BLaER1 (cell line): ENCODE measurements around the gene HSBP1L1.
A peak's percentile ranks its signal among the peaks of the same experiment; 100 is the strongest.

Experiments
- H3K27ac ChIP-seq: shearing (Covaris generic); formaldehyde crosslinking; 2 replicates; pipeline ENCODE4 v1.8.1; 2022
- H3K27me3 ChIP-seq: shearing (Covaris generic); formaldehyde crosslinking; 2 replicates; pipeline ENCODE4 v1.8.1; 2022
- H3K36me3 ChIP-seq: shearing (Covaris generic); formaldehyde crosslinking; 2 replicates; pipeline ENCODE4 v1.8.1; 2022
- H3K4me1 ChIP-seq: shearing (Covaris generic); formaldehyde crosslinking; 2 replicates; pipeline ENCODE4 v1.8.1; 2022
- H3K4me2 ChIP-seq: shearing (Covaris generic); formaldehyde crosslinking; 2 replicates; pipeline ENCODE4 v1.8.1; 2022
- H3K4me3 ChIP-seq: shearing (Covaris generic); formaldehyde crosslinking; 2 replicates; pipeline ENCODE4 v1.8.1; 2022
- H3K9ac ChIP-seq: shearing (Covaris generic); formaldehyde crosslinking; 2 replicates; pipeline ENCODE4 v1.8.1; 2022
- H3K9me3 ChIP-seq: shearing (Covaris generic); formaldehyde crosslinking; 2 replicates; pipeline ENCODE4 v1.8.1; 2022
- H4K20me1 ChIP-seq: shearing (Covaris generic); formaldehyde crosslinking; 2 replicates; pipeline ENCODE4 v1.8.1; 2022
- Cebpa-rat ChIP-seq: shearing (Covaris generic); IDR thresholded peaks from 2 replicates; pipeline ENCODE4 v1.8.1; 2022

HSBP1L1 gene

DNA sequence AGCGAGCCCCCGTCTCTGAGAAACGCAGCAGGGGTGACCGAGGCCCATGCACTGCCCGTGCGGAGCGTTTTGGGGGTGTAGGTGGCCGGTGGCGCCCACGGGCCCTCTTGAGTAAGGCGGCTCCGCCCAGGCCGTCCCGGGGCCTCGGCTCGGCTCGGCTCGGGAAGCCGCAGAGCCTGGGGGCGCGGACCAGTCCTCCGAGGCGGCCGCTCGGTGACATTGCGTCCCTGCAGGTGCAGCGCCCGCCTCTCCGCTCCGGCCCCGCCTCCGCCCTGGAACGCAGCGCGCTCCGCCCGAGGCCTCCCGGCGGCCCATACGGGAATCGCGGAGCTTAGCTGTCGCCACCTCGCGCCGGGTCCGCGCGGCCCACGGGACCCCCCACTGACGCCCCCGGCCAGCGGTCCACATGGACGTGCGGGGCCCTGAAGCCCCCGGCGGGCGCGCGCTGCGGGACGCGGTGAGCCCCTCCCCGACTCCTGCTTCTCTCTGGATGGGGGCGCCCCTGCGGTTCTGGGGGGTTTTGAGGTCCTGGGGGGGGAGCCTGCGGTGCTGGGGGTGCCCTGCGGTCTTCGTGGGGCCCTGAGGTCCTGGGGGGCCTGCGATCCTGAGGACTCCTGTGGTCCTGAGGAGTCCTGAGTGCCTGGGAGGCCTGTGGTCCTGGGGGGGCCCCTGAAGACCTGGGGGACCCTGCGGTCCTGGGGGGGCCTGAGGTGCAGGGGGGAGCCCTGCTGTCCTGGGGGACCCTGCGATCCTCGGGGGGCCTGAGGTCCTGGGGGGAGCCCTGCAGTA lies at the start of gene HSBP1L1:
HSBP1L1 (plus strand) TSS at position 314 of the 789 bp plus-strand sequence; CDS start at position 407, 93 bp downstream.
- Histone ChIP-seq H4K20me1 (peaks cover 53% of the 10 kb centered on the region), H3K9me3 (no peaks in the 10 kb centered on the region), H3K27me3 (no peaks in the 10 kb centered on the region), H3K27ac (peak within 1 kb of the TSS; percentile 77), H3K4me1 (peaks cover 40% of the 10 kb centered on the region), H3K4me2 (peak within 1 kb of the TSS; percentile 97), H3K4me3 (peak within 1 kb of the TSS; percentile 72), H3K9ac (peak within 1 kb of the TSS; percentile 81), H3K36me3 (peaks cover 8% of the 10 kb centered on the region)
- TF ChIP-seq Cebpa-rat: no peak

DNA sequence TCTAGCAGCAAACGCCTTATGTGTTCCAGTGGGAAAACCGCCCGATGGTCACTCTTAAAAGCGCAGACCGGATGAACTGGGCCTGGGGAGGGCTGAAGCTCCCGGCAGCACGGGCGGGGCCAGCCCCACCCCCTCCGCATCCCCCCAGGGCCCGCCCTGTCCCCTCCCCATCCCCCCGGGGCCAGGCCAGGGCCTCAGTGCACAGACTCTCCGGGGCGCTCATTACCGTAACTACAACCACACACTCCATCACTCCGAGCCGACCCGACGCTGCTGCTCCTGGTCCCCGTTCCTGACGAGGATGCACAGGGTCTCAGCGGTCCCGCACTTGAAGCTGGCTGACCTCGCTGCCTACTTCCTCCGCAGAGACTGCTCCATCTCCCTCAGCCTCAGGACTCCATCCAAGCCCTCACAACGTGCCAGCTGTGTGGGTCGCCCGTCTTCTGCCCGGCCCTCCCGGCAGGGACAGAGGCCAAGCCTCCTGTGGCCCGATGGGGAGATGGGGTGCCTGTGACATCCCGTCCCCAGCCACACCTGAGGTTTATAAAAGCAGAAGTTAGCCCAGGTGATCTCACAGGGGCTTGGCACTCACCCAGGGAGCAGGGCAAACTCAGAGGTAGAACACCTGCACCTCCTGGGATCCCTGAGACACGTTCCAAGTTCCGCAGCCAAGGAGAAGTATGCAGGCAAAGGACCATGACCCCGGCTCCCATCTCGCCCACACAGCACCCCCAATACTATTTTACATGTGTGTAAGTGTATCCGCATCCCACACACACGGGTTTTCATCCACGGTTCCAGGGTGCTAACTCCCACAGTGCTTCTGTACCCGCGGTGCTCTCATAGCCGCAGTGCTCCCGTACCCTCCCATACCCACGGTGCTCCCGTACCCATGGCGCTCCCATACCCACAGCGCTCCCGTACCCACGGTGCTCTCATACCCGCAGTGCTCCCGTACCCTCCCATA lies 49.0 kb upstream of the HSBP1L1 start:
- peaks cover 80% of the 10 kb centered on the region for H3K36me3 ChIP-seq
- H3K4me2 ChIP-seq: peak overlapping the region; percentile 76; the same call in 1 of the 2 replicates
- TF ChIP-seq Cebpa-rat: no peak
- no peak overlapping the region for H3K27ac ChIP-seq
- H3K9me3 ChIP-seq: peaks cover 39% of the 10 kb centered on the region
- H3K4me1 ChIP-seq: peaks cover 35% of the 10 kb centered on the region
- H3K4me3 ChIP-seq: no peak overlapping the region
- no peak overlapping the region for H3K9ac ChIP-seq
- peaks cover 89% of the 10 kb centered on the region for H4K20me1 ChIP-seq
- H3K27me3 ChIP-seq: no peaks in the 10 kb centered on the region

GRCh38 chr18:79916128-79916494 lies 48.3 kb upstream of the HSBP1L1 start:
- Histone ChIP-seq H3K9me3 (peaks cover 39% of the 10 kb centered on the region), H3K9ac (no peak overlapping the region), H3K36me3 (peaks cover 74% of the 10 kb centered on the region), H3K27me3 (no peaks in the 10 kb centered on the region), H3K4me3 (no peak overlapping the region; the same call in 1 of the 2 replicates), H3K4me1 (peaks cover 35% of the 10 kb centered on the region), H3K27ac (no peak overlapping the region), H3K4me2 (no peak overlapping the region), H4K20me1 (peaks cover 82% of the 10 kb centered on the region)
- no peak for TF ChIP-seq Cebpa-rat

GRCh38 chr18:79916546-79917168 lies 47.8 kb upstream of the HSBP1L1 start:
- Histone ChIP-seq H3K4me2 (no peak overlapping the region), H3K9ac (no peak overlapping the region), H4K20me1 (peaks cover 77% of the 10 kb centered on the region), H3K4me3 (no peak overlapping the region; the same call in 1 of the 2 replicates), H3K27me3 (no peaks in the 10 kb centered on the region), H3K36me3 (peaks cover 69% of the 10 kb centered on the region), H3K4me1 (peaks cover 35% of the 10 kb centered on the region), H3K27ac (no peak overlapping the region), H3K9me3 (peaks cover 39% of the 10 kb centered on the region)
- no peak for TF ChIP-seq Cebpa-rat

DNA sequence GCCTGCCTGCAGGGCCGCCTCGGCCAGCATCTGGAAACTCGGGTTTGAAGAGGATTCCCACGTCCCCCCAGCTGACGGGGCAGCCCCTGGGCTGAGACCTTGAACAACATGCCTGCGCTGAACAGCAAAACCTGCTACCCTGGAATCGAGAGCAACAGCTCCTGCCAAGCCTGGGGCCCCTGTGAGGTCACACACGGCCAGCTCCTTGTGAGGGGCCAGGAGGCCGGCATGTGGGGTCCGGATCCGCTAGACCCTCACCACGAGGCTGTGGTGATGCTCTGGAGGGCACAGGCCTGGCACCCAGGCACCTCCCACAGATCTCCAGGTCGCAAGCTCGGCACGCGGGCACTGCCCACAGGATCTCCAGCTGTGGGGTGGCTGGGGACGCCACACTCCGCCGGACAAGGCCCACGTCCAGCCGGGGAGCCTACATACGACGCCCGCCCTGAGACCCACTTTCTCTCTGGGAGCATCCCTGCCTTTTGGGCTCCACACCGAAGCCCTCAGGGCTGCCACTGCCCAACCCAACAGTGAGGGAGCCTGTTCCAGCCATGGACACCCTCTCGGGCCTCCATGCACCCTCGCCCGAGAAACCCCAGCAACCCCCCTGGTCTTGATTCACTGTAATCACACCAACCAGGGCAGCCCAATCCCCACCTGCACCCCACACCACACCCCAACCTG lies 47.1 kb upstream of the HSBP1L1 start:
- Histone ChIP-seq H3K9me3 (peaks cover 45% of the 10 kb centered on the region), H3K4me1 (peaks cover 32% of the 10 kb centered on the region), H3K9ac (no peak overlapping the region), H3K27ac (no peak overlapping the region), H3K4me2 (no peak overlapping the region), H3K27me3 (no peaks in the 10 kb centered on the region), H3K36me3 (peaks cover 73% of the 10 kb centered on the region), H4K20me1 (peaks cover 77% of the 10 kb centered on the region), H3K4me3 (no peak overlapping the region)
- TF ChIP-seq Cebpa-rat: no peak

DNA sequence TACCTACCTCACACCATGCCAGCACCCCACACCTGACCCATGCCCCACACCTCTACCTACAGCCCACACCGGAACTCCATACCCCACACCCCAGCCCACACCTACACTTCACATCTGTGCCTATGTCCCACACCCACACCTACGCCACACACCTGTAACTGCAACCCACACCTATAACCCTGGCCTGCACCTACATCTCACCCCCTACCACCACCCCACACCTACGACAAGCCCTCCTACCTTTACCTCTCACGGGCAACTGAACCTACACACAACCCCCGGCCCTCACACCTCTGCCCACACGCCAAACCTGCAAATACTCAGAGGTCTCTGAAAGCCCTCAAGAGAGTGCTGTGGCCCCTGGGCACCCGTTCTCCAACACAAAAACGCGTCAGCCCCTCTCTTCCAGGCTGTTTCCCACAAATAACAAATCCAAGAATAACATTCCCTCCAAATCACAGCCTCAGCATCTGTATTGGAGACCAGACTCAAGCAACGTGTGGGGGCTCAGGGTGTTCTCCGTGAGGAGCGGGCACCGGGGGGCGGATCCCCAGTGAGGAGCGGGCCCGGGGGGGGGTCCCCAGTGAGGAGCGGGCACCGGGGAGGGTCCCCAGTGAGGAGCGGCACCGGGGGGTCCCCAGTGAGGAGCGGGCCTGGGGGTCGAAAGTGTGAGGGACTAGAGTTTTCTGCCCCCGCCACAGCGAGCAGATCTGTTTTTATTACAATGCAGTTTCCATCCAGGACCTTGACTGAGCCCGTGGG lies 46.4 kb upstream of the HSBP1L1 start:
- no peak overlapping the region for H3K4me2 ChIP-seq
- peaks cover 72% of the 10 kb centered on the region for H4K20me1 ChIP-seq
- no peak for TF ChIP-seq Cebpa-rat

DNA sequence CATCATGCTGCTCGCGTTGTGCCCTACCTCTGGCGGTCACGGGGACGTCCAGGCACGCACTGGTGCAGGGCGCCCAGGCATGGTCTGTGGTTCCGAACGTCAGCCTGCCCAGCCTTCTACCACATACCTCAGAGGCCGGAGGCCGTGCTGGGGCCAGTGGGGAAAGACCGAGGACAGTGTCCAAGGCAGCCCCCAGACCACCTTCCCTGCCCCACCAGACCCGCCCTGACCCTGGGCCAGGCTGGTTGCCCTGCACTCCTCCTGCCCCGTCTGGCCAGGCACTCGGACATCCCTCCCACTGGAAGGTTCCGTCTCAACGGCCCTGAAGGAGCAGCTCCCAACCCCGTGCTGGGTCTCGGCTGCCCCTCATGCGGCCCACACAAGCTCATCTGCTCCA lies 45.8 kb upstream of the HSBP1L1 start:
- Histone ChIP-seq H3K4me2 (no peak overlapping the region), H3K4me1 (peaks cover 19% of the 10 kb centered on the region), H3K9me3 (peaks cover 45% of the 10 kb centered on the region), H3K27me3 (no peaks in the 10 kb centered on the region), H3K27ac (no peak overlapping the region), H3K4me3 (no peak overlapping the region), H4K20me1 (peaks cover 72% of the 10 kb centered on the region), H3K9ac (no peak overlapping the region), H3K36me3 (peaks cover 68% of the 10 kb centered on the region)
- no peak for TF ChIP-seq Cebpa-rat

More for the DNA sequence above, 46.4 kb upstream of the HSBP1L1 start:
- no peaks in the 10 kb centered on the region for H3K27me3 ChIP-seq
- H3K36me3 ChIP-seq: peaks cover 69% of the 10 kb centered on the region
- H3K4me1 ChIP-seq: peaks cover 25% of the 10 kb centered on the region
- no peak overlapping the region for H3K4me3 ChIP-seq
- H3K27ac ChIP-seq: no peak overlapping the region
- peaks cover 45% of the 10 kb centered on the region for H3K9me3 ChIP-seq
- H3K9ac ChIP-seq: no peak overlapping the region

- H3K9ac ChIP-seq: no peak overlapping the region
- peaks cover 49% of the 10 kb centered on the region for H3K9me3 ChIP-seq
- no peak for TF ChIP-seq Cebpa-rat
- H3K4me1 ChIP-seq: peaks cover 15% of the 10 kb centered on the region
- peaks cover 72% of the 10 kb centered on the region for H4K20me1 ChIP-seq
- H3K4me2 ChIP-seq: no peak overlapping the region
- peaks cover 71% of the 10 kb centered on the region for H3K36me3 ChIP-seq
- H3K27me3 ChIP-seq: no peaks in the 10 kb centered on the region; the same call in 1 of the 2 replicates
- no peak overlapping the region for H3K4me3 ChIP-seq
- no peak overlapping the region for H3K27ac ChIP-seq
These were observed 45.4 kb upstream of the HSBP1L1 start for GRCh38 chr18:79919089-79919488.
